Calu3 (cell line): ENCODE results near the gene FLACC1. TPM values are rescaled to one million over a fixed set of nuclear protein-coding genes. Genes with fewer than 3 reads are reported as not detected.
A peak's percentile ranks its signal among the peaks of the same experiment; 100 is the strongest.

Experiments
- BruUV-seq: library from RNA; stranded (reverse); fragments of 400-500 nt; replicated peaks from 2 replicates; lab custom pipeline; 2021; lab: Mats Ljungman, UMichigan
- CTCF ChIA-PET: fragments of 300-600 bp; sonication (Branson Sonifier 250); formaldehyde crosslinking; loops from one replicate; lab custom pipeline; 2022; ENCODE audit warnings: antibody characterized with exemption; lab: Charles Lee
- DNase-seq: peaks from one replicate; pipeline ENCODE4 v3.0.0; 2022
- H3K27ac Mint-ChIP-seq: one replicate; pipeline ENCODE4 v1.8.0; 2022; ENCODE audit warnings: mixed read lengths; ENCODE audit not compliant: unreplicated experiment
- H3K27me3 Mint-ChIP-seq: one replicate; pipeline ENCODE4 v1.8.0; 2022; ENCODE audit warnings: mixed read lengths; ENCODE audit not compliant: unreplicated experiment
- H3K36me3 Mint-ChIP-seq: one replicate; pipeline ENCODE4 v1.8.0; 2022; ENCODE audit warnings: mild to moderate bottlenecking, moderate library complexity, mixed read lengths; ENCODE audit not compliant: insufficient read depth, unreplicated experiment
- H3K4me1 Mint-ChIP-seq: one replicate; pipeline ENCODE4 v1.8.0; 2022; ENCODE audit warnings: mild to moderate bottlenecking, low read depth, mixed read lengths; ENCODE audit not compliant: unreplicated experiment
- H3K4me3 Mint-ChIP-seq: one replicate; pipeline ENCODE4 v1.8.0; 2022; ENCODE audit warnings: mild to moderate bottlenecking, low read depth, moderate library complexity, mixed read lengths; ENCODE audit not compliant: unreplicated experiment
- H3K9me3 Mint-ChIP-seq: one replicate; pipeline ENCODE4 v1.8.0; 2022; ENCODE audit warnings: low read depth, mixed read lengths; ENCODE audit not compliant: unreplicated experiment
- intact Hi-C: fragments of 100-400 bp; cut with micrococcal nuclease; formaldehyde crosslinking; loops from one replicate; pipeline ENCODE4 v1.10.0; 2022; ENCODE audit not compliant: unreplicated experiment
- total RNA-seq: library from RNA; stranded (reverse); gene quantifications from 2 replicates; pipeline ENCODE4 v1.2.3, GENCODE V29; 2022
- TF ChIP-seq, protein P1 (sequence below): fragments of 200-600 bp; IDR thresholded peaks from one replicate; pipeline ENCODE4 v1.8.0; 2022; ENCODE audit warnings: antibody characterized with exemption; ENCODE audit not compliant: unreplicated experiment

The FLACC1 gene
- total RNA-seq, 1 experiment from 2014 or later = 1.2 TPM

DNA sequence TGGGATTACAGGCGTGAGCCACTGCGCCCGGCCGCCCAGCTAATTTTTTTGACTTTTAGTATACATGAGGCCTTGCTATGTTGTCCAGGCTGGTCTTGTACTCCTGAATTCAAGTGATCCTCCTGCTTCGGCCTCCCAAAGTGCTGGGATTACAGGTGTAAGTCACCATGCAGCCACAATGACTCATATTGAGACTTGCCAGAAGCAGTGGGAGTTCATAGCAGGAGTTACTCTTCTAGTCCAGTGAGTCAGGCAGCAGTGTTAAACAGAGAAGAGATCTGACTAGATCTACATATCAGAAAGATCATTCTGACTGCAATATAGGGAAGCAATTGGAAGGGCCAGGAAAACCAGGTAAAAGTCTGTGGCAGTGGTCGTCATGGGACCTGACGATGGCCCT, 1.5 kb upstream of the FLACC1 start:
- TF ChIP-seq, protein P1, sequence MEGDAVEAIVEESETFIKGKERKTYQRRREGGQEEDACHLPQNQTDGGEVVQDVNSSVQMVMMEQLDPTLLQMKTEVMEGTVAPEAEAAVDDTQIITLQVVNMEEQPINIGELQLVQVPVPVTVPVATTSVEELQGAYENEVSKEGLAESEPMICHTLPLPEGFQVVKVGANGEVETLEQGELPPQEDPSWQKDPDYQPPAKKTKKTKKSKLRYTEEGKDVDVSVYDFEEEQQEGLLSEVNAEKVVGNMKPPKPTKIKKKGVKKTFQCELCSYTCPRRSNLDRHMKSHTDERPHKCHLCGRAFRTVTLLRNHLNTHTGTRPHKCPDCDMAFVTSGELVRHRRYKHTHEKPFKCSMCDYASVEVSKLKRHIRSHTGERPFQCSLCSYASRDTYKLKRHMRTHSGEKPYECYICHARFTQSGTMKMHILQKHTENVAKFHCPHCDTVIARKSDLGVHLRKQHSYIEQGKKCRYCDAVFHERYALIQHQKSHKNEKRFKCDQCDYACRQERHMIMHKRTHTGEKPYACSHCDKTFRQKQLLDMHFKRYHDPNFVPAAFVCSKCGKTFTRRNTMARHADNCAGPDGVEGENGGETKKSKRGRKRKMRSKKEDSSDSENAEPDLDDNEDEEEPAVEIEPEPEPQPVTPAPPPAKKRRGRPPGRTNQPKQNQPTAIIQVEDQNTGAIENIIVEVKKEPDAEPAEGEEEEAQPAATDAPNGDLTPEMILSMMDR = no peak
- H3K27me3 Mint-ChIP-seq = no peaks in the 10 kb centered on the region
- H3K4me3 Mint-ChIP-seq = no peak overlapping the region
- peak; percentile 44 for DNase-seq
- peaks cover 12% of the 10 kb centered on the region for H3K4me1 Mint-ChIP-seq
- no peaks in the 10 kb centered on the region for H3K36me3 Mint-ChIP-seq
- CTCF ChIA-PET = no interaction called here
- no TSS peak for BruUV-seq
- intact Hi-C loops = no loop called here
- no peak overlapping the region for H3K27ac Mint-ChIP-seq
- H3K9me3 Mint-ChIP-seq = no peaks in the 10 kb centered on the region

DNA sequence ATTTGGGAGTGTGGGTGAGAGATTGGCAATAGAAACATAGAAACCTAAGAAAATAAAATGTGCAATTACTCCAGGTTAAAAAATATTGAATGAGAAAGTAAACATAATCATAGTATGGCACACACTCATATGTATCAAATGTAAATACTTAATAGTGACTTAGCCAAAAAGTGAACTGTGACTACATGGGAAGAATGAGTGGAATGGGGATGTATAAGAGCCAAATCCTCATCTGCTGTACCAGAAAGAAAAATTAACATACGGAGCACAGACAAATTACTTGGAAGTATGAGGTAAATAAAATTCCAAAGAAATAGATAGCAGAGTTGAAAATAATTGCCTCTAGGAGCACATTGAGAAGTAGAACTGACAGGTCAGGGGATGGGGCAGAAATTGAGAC, 4.0 kb downstream of the FLACC1 start:
- peaks cover 5% of the 10 kb centered on the region for H3K36me3 Mint-ChIP-seq
- peaks cover 9% of the 10 kb centered on the region for H3K4me1 Mint-ChIP-seq
- no peak for DNase-seq
- H3K4me3 Mint-ChIP-seq = no peak overlapping the region
- H3K27ac Mint-ChIP-seq = no peak overlapping the region
- no TSS peak for BruUV-seq
- H3K9me3 Mint-ChIP-seq = no peaks in the 10 kb centered on the region
- intact Hi-C loops = no loop called here
- TF ChIP-seq, protein P1 = no peak
- CTCF ChIA-PET = no interaction called here
- H3K27me3 Mint-ChIP-seq = no peaks in the 10 kb centered on the region

DNA sequence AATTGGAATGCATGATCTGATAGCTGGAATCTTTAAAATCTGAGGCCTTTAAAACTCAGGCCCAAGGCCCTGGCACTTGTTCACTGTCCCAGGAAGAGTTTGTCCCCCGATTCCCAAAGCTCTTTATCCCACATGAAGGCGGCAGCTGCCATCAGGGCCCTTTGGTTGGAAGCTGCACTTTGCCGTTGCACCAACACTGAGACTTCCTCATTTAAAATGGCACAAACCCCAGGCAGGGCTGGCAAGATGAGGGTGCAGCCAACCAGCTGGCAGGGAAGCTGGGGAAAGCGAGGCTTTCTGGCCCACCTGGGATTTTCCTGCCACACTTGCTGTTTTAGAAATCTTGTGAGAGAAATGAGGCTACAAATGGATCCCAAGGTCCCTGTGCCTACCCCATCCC, 6.3 kb downstream of the FLACC1 start:
- Mint-ChIP-seq H3K4me3 (no peak overlapping the region), H3K27ac (no peak overlapping the region), H3K36me3 (peaks cover 5% of the 10 kb centered on the region), H3K27me3 (no peaks in the 10 kb centered on the region), H3K4me1 (peaks cover 9% of the 10 kb centered on the region), H3K9me3 (no peaks in the 10 kb centered on the region)
- CTCF ChIA-PET = no interaction called here
- TF ChIP-seq, protein P1 = no peak
- intact Hi-C loops = no loop called here
- DNase-seq = no peak
- no TSS peak for BruUV-seq

DNA sequence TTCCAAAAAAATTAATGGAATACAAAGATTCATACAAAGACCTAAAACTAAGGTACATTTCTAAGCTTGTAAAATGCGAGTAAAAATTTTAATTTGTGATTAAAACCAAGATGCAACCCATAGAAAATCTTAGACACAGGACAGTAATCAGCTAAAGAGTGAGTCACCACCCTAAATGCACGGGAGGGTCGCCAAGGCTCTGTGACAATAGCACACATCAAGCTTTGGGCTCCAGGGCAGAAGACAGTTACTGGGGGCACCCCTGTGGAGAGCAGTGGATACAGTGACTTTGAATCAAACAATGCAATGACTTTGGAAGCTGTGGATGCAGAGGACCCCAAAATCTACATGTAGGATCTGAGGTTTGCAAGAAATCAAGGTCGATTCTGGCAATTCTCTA, 7.5 kb downstream of the FLACC1 start:
- CTCF ChIA-PET = no interaction called here
- H3K36me3 Mint-ChIP-seq = peaks cover 5% of the 10 kb centered on the region
- peaks cover 9% of the 10 kb centered on the region for H3K4me1 Mint-ChIP-seq
- H3K4me3 Mint-ChIP-seq = no peak overlapping the region
- no peaks in the 10 kb centered on the region for H3K9me3 Mint-ChIP-seq
- H3K27me3 Mint-ChIP-seq = no peaks in the 10 kb centered on the region
- DNase-seq = no peak
- BruUV-seq = no TSS peak
- intact Hi-C loops = no loop called here
- TF ChIP-seq, protein P1 = no peak
- no peak overlapping the region for H3K27ac Mint-ChIP-seq
